Erythroblast (primary cell): Measurements from ENCODE around the gene TUBB3.

Source experiments
- GATA1 ChIP-seq: IDR thresholded peaks from 2 replicates; pipeline ENCODE4 v1.6.1; 2011; ENCODE audit warnings: low read depth, mild to moderate bottlenecking, control low read depth, low read length, moderate library complexity
- POLR2A ChIP-seq: IDR thresholded peaks from 2 replicates; pipeline ENCODE4 v1.6.1; 2011; ENCODE audit warnings: mild to moderate bottlenecking, low read length

DNA sequence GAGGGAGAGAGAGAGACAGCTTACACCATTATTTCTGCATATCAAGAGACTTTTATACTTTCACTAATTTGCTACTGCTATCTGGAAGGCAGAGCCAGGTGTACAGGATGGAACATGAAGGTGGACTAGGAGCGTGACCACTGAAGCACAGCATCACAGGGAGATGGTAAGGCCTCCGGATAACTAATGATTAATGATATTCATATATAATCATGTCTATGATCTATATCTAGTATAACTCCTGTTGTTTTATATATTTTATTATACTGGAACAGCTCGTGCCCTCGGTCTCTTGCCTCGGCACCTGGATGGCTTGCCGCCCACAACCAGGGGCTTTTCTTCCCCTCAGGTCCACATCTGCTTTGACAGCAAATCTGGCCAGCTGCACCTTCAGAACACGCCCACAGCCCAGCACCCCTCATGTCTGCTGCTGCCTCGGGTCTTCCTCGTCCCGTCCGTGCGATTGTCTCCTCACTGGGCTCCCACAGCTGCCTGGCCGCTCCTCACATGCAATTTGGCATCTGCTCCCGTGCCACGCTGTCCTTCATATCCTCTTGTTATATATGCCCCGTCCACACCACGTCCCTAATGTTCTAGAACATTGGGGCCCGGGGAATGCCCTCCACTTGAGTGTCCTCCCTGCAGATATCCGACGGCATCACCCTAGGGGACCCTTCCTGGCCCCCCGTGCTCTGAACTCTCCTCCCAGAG, 15.2 kb downstream of the TUBB3 start:
- no peak for TF ChIP-seq POLR2A
- no peak for TF ChIP-seq GATA1
